ENCODE results near the gene CACNA1I.

- TF ChIP-seq CTCF (IDR thresholded peaks at IDR 0.05; ENCODE audit: poor library complexity) (no peak), EZH2phosphoT487 (IDR thresholded peaks at IDR 0.05; ENCODE audit: low read depth, severe bottlenecking, unreplicated experiment) (no peak)
Measured at GRCh38 chr22:39718921-39719475, 148.4 kb downstream of the CACNA1I start.
